ENCODE data around the gene ARRDC1.
"Not testable (repeated sequence)": the region's sequence is repeated elsewhere in the genome, so short reads cannot be mapped to it uniquely, and the experiment has no call there.

The ARRDC1 gene

GRCh38 chr9:137613738-137614523 is 8.4 kb downstream of the ARRDC1 start:
- DNase-seq, result no peak

GRCh38 chr9:137614631-137615386 is 9.3 kb downstream of the ARRDC1 start:
- no peak for DNase-seq

- no peak for DNase-seq
Observed at GRCh38 chr9:137615387-137615871, 9.9 kb downstream of the ARRDC1 start.

- peak; percentile 61 for DNase-seq
Observed at GRCh38 chr9:137618105-137619067, 12.9 kb downstream of the ARRDC1 start, which contains the start of gene EHMT1. Gene EHMT1, plus strand, starts transcription at chr9:137619005. Its CDS starts 24 bp downstream, at chr9:137619029.

- DNase-seq, result no peak
Observed at GRCh38 chr9:137619240-137620047, 14.0 kb downstream of the ARRDC1 start.

- no peak for DNase-seq
Observed at GRCh38 chr9:137620048-137620405, 14.5 kb downstream of the ARRDC1 start.

GRCh38 chr9:137620581-137620980 is 15.1 kb downstream of the ARRDC1 start:
- DNase-seq, result no peak

GRCh38 chr9:137621131-137621757 is 15.8 kb downstream of the ARRDC1 start:
- no peak for DNase-seq

- DNase-seq, result not testable (repeated sequence)
Observed at GRCh38 chr9:137622211-137622610, 16.7 kb downstream of the ARRDC1 start.

GRCh38 chr9:137626464-137626863 is 21.0 kb downstream of the ARRDC1 start:
- no peak for DNase-seq

- DNase-seq, result not testable (repeated sequence)
Observed at GRCh38 chr9:137627406-137627805, 21.9 kb downstream of the ARRDC1 start.

GRCh38 chr9:137630126-137630525 is 24.6 kb downstream of the ARRDC1 start:
- no peak for DNase-seq

- DNase-seq, result no peak
Observed at GRCh38 chr9:137630679-137631078, 25.2 kb downstream of the ARRDC1 start.

- DNase-seq, result no peak
Observed at GRCh38 chr9:137631345-137632229, 26.1 kb downstream of the ARRDC1 start.

GRCh38 chr9:137632230-137633161 is 27.0 kb downstream of the ARRDC1 start:
- no peak for DNase-seq

GRCh38 chr9:137634016-137634415 is 28.5 kb downstream of the ARRDC1 start:
- no peak for DNase-seq

- no peak for DNase-seq
Observed at GRCh38 chr9:137638680-137639079, 33.2 kb downstream of the ARRDC1 start.

- no peak for DNase-seq
Observed at GRCh38 chr9:137639303-137640051, 34.0 kb downstream of the ARRDC1 start.
